Stimulated activated CD4-positive, alpha-beta T cell treated with anti-CD3 and anti-CD28 coated beads, Interleukin-2, amount 100 ng/mL, for 48 hours (primary cell): ENCODE data around the gene INO80B.
"Not testable (repeated sequence)": the region's sequence is repeated elsewhere in the genome, so short reads cannot be mapped to it uniquely, and the experiment has no call there.

ENCODE experiments used
- DNase-seq, 2 donors: peaks; one replicate each; pipeline ENCODE4 v3.0.0-alpha.2; 2020

Gene INO80B

DNA sequence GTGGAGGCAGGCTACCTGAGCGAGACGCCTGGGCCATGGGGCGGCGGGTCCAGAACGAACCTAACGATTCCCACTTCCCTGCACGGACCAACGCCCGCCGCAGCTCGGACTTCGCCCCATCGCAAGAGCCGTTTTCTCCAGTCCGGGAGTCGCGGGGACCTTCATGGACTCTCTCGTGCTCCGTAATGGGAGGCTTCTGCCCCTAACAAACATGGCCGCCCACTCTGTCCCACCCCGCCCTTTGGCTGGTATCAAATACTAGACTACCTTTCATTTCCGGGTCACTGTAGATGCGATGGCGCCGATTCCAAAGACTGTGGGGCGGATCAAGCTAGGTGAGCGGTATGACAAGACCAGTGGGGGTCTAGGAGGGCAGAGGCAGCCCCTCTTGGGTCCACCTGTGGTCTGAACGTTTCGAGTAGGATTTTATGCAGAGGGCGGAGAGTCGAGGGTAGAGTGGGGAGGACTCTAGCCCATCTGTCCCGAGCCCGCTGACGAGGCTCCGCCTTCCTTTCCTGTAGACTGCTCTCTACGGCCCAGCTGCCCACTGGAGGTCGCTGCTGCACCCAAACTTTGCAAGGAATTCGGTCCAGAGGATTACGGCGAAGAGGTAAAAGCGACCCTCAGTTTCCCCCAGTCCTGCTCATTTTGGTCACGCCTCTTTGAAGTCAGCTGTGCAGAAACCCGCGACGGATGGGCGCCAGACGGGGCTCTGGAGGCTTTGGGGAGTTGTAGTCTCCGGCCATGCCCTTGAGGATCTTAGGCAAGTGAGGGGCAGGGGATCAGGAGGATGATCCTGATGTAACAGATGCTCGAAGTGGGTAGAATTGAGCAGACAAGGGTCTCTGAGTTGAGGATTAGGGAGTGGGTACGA, 28.2 kb downstream of the INO80B start, which contains the start of the genes CCDC142 and TTC31:
Gene CCDC142, minus strand, starts transcription at position 198 of the 874 bp plus-strand sequence. Its CDS starts 161 bp downstream, at position 37.
Gene TTC31, plus strand, starts transcription at position 281 of the 874 bp plus-strand sequence. Its CDS starts 15 bp downstream, at position 296.
- DNase-seq = peak; percentile 82 to 89

DNA sequence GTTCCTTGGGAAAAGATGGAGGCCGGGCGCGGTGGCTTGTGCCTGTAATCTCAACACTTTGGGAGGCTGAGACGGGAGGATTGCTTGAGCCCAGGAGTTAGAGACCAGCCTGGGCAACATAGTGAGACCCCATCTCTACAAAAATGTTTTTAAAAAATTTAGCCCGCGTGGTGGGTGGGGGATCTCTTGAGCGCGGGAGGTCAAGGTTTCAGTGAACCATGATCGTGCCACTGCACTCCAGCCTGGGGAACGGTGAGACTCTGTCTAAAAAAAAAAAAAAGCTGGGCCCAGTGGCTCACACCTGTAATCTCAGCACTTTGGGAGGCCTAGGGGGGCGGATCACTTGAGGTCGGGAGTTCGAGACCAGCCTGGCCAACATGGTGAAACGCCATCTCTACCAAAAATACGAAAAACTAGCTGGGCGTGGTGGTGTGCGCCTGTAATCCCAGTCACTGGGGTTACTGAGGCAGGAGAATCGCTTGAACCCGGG, 28.8 kb downstream of the INO80B start:
- DNase-seq = not testable (repeated sequence)

DNA sequence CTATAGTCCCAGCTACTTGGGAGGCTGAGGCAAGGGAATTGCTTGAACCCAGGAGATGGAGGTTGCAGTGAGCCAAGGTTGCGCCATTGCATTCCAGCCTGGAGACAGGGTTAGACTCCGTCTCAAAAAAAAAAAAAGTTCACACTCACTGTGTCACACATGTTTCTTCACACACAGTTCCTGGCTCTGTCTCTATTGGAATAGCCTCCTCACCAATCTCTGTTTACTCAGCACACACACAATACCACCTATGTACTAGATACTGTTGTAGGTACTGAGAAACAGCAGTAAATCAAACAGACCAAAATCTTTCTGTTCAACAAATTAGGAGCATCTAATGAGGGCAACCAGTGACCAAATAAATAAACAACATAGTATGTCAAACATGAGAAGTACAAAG, 31.3 kb downstream of the INO80B start:
- DNase-seq = no peak

DNA sequence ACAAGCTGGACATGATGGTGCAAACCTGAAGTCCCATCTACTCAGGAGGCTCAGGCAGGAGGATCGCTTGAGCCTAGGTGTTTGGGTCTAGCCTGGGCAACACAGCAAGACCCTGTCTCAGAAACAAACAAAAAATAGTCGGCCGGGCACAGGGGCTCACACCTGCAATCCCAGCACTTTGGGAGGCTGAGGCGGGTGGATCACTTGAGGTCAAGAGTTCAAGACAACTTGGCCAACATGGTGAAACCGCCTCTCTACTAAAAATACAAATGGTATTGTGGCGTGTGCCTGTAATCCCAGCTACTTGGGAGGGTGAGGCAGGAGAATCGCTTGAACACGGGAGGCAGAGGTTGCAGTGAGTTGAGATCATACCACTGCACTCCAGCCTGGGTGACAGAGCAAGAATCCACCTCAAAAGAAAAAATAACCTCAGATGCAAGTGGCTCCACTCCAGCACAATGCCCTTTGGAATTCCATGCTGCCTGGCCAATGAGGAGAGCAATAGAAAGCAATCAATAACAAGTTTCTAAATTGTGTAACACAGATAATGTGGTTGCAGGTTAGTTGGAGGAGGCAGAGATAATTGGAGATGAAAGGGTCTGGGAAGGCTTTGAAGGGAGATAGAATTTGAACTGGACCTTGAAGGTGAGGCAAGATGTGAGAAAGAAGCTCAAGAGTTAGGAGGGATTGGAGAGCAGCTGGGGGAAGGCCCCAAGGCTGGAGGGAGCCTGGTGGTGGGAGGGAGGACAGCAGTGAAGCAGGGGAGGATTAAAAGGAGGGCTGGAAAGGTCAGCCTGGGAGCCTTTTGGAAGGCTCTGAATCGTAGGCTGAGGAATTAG, 34.0 kb downstream of the INO80B start:
- DNase-seq = no peak

GRCh38 chr2:74489906-74490305, 35.0 kb downstream of the INO80B start:
- no peak for DNase-seq

- no peak for DNase-seq
Observed at GRCh38 chr2:74491648-74492544, 37.0 kb downstream of the INO80B start.

DNA sequence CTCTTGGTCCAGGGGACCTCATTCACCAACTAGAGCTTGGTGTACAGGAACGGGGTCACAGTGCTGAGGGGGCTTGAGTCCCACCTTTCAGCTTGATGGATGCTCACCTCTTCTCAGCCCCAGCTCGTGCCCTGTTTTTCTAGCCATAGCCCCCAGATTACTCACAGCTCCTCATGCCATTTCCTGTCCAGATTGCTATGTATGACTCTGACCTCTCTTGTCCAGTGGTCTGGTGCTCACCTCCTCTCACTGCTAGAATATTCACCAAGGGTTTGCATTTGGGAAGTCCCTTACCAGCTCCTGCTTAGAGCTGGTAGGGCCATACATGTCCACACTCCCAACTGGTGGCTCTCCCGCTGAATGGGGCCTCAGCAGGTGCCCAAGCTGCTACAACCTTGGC, 38.7 kb downstream of the INO80B start:
- no peak for DNase-seq

DNA sequence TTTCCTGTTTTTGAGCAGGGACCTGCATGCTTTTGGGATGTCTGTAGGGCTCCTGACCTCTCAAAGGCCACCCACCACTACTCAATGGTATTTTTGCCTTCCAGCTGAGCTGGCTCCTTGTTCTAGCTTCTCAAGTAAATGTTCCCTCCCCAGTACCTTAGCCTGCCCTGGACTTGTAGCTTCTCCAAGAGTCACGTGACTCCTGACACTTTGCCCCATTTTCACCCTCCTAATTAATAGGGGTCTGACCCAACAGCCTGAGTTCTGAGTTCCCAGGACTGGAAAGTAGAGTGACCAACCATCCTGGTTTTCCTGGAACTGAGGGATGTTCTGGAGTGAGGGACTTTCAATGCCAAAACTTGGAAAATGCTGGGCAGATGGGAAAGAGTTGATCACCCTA, 40.6 kb downstream of the INO80B start:
- DNase-seq = no peak

GRCh38 chr2:74496997-74497776, 42.3 kb downstream of the INO80B start:
- DNase-seq = no peak

DNA sequence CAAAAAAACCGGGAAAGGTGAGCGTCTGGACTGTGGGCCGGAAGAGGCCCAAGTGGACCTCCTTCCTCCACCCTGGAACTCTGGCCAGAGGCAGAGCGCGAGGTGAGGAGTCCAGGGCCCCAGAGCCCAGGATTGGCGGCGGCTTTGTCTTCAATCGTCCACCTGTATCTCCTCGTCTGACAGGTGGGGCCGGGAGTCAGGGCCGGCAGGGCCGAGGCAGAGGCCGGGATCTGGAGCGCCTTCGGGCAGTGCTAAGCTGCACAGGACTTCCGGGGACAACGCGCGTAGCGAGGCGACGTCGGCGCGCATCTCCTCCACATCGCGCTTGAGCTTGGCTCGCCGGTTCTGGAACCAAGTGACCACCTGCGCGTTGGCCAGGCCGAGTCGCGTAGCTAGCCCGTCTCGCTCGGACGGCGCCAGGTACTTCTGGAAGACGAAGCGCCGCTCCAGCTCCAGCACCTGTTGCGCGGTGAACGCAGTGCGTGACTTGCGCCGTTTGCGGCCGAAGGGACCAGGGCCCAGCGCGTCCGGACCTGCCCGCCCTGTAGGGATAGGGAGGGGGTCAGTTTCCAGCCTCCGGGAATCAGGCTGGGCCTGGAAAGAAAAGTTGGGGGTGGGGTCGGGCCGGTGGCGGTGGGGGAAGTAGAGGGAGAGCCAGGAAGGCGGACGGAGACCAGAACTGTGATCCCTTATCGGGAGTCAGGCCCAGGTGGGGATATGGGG, 43.1 kb downstream of the INO80B start:
- DNase-seq = no peak

GRCh38 chr2:74498500-74499266, 43.8 kb downstream of the INO80B start:
- no peak for DNase-seq

- no peak for DNase-seq
Observed at GRCh38 chr2:74499267-74499939, 44.5 kb downstream of the INO80B start, which contains the start of gene LBX2. TSS of gene LBX2 (minus strand) at chr2:74499603. CDS start at chr2:74499537, 66 bp downstream.

DNA sequence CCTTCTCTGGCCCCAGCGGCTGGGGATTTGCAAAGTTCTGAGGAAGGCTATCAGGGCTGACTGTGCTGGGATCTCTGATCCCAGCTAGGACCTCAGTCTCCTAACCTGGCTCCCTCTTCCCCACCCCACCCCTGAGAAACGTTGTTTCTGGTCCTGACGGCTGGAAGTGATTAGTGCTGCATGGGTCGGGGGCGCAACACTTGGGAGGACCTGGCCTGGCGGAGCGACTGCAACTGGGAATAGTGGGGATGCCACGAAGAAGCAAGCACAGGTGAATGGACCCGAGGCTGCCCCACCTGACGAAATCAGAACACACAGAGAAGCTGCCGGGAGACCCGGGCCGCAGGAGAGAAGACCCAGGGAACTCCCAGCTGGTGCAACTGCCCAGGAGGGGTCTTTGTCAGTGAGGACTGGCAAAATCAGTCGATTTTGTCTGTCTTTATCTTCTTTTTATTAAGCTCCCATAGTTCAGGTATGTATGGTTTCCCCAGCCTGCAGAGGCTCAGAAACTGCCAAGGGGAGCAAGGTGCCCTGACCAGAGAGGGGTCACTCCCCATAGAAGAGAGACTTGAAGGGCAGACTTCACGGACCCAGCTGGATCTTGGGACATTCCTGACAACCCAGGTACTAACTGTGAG, 45.2 kb downstream of the INO80B start:
- DNase-seq = no peak

DNA sequence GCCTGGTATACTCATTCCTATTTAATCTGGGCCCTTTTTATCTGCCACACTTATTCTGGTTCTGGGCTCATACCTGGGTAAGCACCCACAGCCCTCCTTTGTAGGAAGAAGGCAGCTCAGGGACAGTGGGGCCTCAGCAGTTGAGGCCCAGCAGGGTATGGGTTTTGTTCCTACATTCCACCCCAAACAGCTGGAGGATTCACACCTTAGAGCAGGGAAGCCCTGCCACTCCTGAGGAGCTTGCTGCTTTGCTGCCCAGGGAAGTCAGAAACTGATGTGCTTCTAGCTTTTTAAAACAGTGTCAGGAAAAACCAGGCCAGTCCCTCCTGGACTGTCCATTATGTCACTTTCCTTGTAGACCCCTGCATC, 45.7 kb downstream of the INO80B start:
- DNase-seq = no peak

DNA sequence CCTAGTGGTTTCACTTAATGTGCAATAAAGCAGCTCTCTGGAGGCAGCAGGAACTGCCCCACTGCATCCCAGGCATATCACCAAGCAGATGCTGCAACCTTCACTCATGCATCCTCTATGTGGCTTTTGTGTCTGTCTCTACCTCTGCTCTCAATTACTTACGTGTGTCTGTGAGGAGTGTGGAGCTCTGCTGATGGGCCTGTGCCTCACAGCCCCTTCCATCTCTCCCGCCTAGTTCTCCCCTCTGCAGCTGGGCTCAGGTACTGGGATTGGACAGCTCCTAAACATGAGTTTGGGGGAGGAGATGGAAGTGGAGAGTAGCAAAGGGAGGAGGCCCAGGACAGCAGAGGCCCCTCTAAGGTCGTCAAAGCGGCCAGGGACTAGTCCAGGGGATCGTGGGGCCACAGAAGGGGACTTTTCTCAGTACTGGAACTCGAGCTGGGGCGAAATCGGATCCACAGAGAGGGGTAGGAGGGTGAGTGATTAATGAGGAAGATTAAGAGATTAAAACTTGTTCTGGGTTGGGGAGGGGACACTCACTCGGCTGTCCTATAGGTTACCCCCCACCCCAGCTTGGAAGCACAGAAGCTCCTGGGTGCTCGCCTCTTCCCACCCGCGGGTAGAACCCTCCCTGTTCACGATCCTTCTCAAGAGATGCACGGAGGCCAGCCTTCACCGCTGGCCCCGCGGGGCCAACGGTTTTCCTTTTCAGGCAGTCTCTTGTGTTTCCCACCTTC, 46.6 kb downstream of the INO80B start:
- no peak for DNase-seq

GRCh38 chr2:74502147-74502719, 47.3 kb downstream of the INO80B start:
- no peak for DNase-seq

DNA sequence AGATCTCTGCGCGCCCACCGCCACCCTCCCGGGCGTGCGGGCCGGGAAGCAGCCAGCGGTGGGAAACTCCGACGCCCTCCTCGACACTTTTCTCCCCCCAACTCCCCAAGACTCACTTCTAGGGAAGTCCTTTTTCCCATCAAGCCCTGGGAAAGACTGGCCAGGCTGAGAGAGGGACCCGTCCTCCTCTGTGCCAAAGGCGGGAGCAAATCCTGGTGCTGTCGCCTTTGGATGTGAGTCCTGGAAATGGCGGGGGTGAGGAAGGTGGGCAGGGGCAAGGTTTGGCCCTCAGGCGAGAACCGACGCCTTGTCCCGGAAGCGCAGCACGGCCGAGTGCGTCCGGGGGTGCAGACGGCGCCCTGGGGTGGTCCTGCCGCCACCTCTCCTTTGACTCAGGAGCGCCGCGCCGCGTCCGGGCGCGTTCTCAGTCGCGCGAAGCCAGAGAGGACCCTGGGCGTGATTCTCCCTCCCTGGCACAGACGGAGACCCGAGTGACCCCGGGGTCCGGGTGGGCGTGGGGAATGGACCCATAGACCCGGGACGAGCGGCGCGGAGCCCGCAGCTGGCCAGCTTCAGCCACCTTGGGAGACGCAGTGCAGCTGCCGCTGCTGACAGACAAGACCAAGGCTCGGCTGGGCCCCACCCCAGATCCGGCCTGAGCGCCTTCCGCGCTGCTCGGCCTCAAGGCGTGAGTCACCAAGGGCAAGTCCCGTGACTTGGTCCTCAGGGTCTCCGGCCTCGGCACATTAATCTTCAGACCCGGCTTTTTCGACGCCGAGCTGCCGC, 48.0 kb downstream of the INO80B start:
- DNase-seq = no peak
